Measurements from ENCODE around the gene DDOST.

- TF ChIP-seq CTCF (IDR thresholded peaks at IDR 0.05): no peak
- no peak for TF ChIP-seq POLR2A (IDR thresholded peaks at IDR 0.05)
These were observed 48.9 kb downstream of the DDOST start for GRCh38 chr1:20612221-20612746.
